Adipocyte (in vitro differentiated cells): ENCODE data around the gene CCR4.

Source experiments
- DNase-seq: peaks from one replicate; pipeline ENCODE4 v3.0.0-alpha.2; 2015; ENCODE audit warnings: low read depth
- H3K27me3 ChIP-seq: replicated peaks from 2 replicates; pipeline ENCODE4 v1.7.0; 2013; ENCODE audit warnings: mild to moderate bottlenecking, low read length, moderate library complexity; ENCODE audit not compliant: control insufficient read depth, insufficient read depth
- H3K36me3 ChIP-seq: 2 replicates; pipeline ENCODE4 v1.7.0; 2013; ENCODE audit warnings: low read length, mild to moderate bottlenecking, moderate library complexity; ENCODE audit not compliant: control insufficient read depth, insufficient read depth, severe bottlenecking
- H3K4me1 ChIP-seq: 2 replicates; pipeline ENCODE4 v1.7.0; 2013; ENCODE audit warnings: mild to moderate bottlenecking, low read length, moderate library complexity; ENCODE audit not compliant: control insufficient read depth, insufficient read depth
- H3K4me3 ChIP-seq: 2 replicates; pipeline ENCODE4 v1.7.0; 2013; ENCODE audit warnings: mild to moderate bottlenecking, low read length, moderate library complexity
- H3K9ac ChIP-seq: 2 replicates; pipeline ENCODE4 v1.7.0; 2013; ENCODE audit warnings: mild to moderate bottlenecking, low read length, moderate library complexity
- H3K9me3 ChIP-seq: 2 replicates; pipeline ENCODE4 v1.7.0; 2013; ENCODE audit warnings: mild to moderate bottlenecking, low read length, moderate library complexity; ENCODE audit not compliant: control insufficient read depth

CCR4 gene

GRCh38 chr3:33003308-33003707, 51.9 kb downstream of the CCR4 start:
- Histone ChIP-seq H3K4me3 (no peak overlapping the region), H3K4me1 (peaks cover 13% of the 10 kb centered on the region), H3K27me3 (no peaks in the 10 kb centered on the region), H3K9me3 (no peaks in the 10 kb centered on the region), H3K36me3 (peaks cover 50% of the 10 kb centered on the region), H3K9ac (no peak overlapping the region)
- no peak for DNase-seq

DNA sequence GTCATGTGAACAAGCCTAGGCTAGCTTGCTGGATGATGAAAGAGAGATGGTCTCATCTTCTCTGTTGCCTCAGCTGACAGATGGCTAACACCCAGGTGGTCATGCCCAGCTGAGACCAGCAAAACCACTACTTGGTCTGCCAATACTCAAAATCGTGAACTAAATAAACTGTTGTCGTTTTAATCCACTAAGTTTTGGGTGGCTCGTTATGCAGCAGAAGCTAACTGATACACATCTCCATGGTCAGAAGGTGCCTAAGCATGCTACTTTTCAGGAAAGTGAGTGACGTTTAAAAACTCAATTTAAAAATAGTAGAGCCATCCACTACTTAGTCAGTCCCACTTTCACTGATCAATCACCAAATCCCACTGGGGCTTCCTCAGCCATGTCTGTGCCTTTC, 52.8 kb downstream of the CCR4 start:
- Histone ChIP-seq H3K36me3 (peaks cover 44% of the 10 kb centered on the region), H3K9me3 (no peaks in the 10 kb centered on the region), H3K4me3 (no peak overlapping the region), H3K27me3 (no peaks in the 10 kb centered on the region), H3K4me1 (peaks cover 13% of the 10 kb centered on the region), H3K9ac (no peak overlapping the region)
- no peak for DNase-seq

DNA sequence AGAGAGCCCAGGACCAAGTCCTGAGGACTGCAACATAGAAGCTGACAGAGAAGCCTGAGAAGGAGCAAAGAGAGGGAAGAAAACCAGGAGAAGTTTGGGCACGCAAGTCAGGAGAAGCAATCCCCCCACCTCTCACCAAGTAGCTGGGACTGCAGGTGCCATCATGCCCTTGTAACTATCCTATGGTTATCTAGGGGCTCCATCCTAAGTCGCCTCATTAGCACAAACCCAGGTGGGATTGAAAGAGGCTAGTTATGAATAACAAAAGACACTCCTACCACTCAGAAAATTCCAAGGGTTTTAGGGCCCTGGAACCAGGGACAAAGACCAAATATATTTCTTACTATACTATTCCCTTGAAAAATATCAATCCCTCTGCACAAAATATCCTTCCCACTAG, 53.5 kb downstream of the CCR4 start:
- no peak for DNase-seq
- H3K4me3 ChIP-seq, result no peak overlapping the region
- peaks cover 44% of the 10 kb centered on the region for H3K36me3 ChIP-seq
- no peaks in the 10 kb centered on the region for H3K9me3 ChIP-seq
- H3K9ac ChIP-seq, result no peak overlapping the region
- no peaks in the 10 kb centered on the region for H3K27me3 ChIP-seq
- peaks cover 13% of the 10 kb centered on the region for H3K4me1 ChIP-seq
